DMS153 (cell line): Measurements from ENCODE around the gene PDZD2.
"Not testable (repeated sequence)": the region's sequence is repeated elsewhere in the genome, so short reads cannot be mapped to it uniquely, and the experiment has no call there.

Source experiments
- DNase-seq: peaks from one replicate; lab custom pipeline; 2025; lab: John Stamatoyannopoulos, UW

Gene PDZD2

GRCh38 chr5:31934156-31934555 is 295.2 kb downstream of the PDZD2 start:
- DNase-seq: no peak

- DNase-seq: peak; percentile 46
Observed at GRCh38 chr5:31935496-31936369, 296.8 kb downstream of the PDZD2 start.

- no peak for DNase-seq
Observed at GRCh38 chr5:31936683-31937082, 297.8 kb downstream of the PDZD2 start.

DNA sequence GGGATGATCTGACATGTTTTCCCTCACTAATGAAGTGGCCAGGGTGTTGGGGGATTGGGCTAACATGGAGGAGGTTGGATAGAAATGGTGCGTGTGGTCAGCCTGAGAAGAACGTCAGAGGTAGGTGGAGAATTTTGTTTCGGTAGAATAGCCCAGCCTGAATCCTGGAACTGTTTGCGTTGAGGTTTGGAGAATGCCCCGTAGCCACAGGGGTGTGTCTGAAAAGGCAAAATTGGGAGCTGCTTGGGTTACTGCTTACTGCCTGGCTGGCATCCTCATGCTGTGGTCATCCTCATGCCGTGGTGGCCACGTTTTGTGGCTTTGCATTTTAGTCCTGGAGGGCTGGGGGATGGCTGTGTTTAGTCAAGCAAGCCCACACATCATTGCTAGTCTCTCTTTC is 298.3 kb downstream of the PDZD2 start:
- no peak for DNase-seq

DNA sequence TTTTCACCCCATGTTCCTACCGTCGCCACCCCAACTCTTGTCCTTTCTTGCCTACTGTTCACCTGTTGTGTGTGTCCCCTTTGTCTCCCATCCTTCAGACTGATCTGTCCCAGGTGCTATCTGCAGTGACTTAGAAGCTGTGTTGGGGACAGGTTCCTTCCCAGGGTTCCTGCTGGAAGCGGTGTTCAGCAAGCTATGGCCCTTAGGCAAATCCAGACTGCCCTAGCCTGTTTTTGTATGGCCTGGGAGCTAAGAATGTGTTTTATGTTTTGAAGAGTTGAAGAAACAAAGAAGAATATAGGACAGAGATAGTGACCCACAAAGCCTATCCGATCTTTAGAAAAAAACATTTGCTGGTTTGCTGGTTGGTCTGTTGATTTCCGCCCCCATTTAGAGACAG is 298.8 kb downstream of the PDZD2 start:
- DNase-seq: no peak

GRCh38 chr5:31939151-31939550 is 300.2 kb downstream of the PDZD2 start:
- DNase-seq: no peak

DNA sequence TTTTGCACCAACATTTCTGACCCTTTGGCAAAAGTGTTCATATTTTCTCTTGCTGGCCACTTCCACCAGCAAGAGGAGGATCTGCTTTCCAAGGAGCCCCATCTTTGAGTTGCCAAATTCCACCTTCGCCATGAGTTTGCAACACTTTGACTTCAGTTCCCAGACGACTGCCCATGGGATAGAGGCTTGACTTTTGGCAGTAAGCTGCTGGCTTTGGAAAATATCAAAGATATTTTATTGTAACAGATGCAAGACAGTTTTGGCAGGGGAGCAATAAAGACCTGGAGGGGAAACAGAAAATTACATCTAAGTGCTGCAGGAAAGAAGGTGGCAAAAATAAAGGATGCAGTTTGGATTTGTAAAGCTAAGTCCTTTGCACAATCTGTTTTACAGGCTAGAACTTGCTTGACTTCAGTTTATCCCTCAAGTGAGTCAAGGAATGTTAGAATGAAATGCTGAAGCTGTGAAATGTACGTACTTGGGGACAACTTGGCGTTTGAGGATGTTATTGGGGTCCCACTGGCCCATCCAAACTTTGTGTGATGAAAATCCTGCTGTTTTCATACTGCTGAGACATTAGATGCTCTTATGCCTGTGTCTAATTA is 302.3 kb downstream of the PDZD2 start:
- DNase-seq: no peak

GRCh38 chr5:31942546-31942945 is 303.6 kb downstream of the PDZD2 start:
- no peak for DNase-seq

GRCh38 chr5:31944684-31945445 is 305.9 kb downstream of the PDZD2 start:
- DNase-seq: peak; percentile 85

DNA sequence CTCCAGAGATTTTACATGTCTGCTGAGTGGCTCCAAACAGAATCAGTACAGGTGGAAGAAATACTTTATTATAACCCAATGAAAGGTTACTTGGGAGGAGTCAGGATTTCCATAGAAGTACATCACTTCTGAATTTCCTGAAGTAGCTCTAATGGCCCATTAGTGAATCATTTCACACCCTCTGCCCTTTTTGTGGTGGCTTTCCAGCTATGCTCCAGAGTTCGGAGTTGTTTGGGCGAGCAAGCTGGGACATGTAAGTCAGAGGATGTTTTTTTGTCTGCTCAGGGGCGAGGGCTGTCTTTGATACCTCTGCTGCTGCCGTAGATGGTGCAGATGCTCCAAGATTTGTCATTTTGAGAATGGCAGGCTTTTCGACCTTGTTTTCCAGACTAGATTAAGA is 309.1 kb downstream of the PDZD2 start:
- DNase-seq: peak; percentile 60

GRCh38 chr5:31952067-31952466 is 313.1 kb downstream of the PDZD2 start:
- DNase-seq: no peak

DNA sequence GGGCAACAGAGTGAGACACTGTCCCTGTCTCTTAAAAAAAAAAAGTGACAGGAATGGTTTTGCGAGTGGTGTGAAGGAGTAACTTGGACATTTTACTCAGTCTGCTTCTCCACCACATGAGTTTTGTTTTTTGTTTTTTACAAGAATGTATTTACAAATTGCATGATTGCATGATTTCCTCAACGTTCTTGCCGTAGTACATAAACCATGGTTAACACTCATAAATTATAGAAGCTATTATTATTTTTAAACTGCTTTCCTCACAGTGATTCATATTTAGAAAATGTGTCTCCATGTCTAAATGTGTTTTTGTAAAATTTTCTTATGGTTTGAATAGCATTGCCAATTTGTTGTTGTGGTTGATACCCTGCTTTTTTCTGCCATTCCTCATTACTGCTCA is 315.2 kb downstream of the PDZD2 start:
- no peak for DNase-seq

DNA sequence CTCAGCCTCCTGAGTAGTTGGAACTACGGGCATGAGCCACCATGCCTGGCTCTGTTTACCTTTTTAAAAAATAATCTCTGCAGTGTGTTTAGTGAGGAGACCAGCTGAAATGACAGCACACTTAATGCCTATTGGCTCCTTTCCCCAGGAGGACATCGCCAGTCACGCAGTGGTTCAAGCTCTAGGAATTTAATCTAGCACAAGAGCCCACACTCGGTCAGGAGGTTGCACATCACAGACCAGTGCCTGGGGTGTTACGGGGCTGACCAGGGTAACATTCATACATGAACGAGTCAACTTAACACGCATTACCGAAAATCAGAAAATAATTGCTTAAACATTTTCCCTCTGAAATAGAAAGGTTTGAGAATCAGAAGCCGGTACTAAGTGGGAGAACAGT is 318.2 kb downstream of the PDZD2 start:
- DNase-seq: no peak

- DNase-seq: no peak
Observed at GRCh38 chr5:31962351-31962751, 323.4 kb downstream of the PDZD2 start.

GRCh38 chr5:31962871-31963307 is 324.0 kb downstream of the PDZD2 start:
- DNase-seq: no peak

- no peak for DNase-seq
Observed at GRCh38 chr5:31963358-31964006, 324.6 kb downstream of the PDZD2 start.

- no peak for DNase-seq
Observed at GRCh38 chr5:31964007-31964360, 325.1 kb downstream of the PDZD2 start.

DNA sequence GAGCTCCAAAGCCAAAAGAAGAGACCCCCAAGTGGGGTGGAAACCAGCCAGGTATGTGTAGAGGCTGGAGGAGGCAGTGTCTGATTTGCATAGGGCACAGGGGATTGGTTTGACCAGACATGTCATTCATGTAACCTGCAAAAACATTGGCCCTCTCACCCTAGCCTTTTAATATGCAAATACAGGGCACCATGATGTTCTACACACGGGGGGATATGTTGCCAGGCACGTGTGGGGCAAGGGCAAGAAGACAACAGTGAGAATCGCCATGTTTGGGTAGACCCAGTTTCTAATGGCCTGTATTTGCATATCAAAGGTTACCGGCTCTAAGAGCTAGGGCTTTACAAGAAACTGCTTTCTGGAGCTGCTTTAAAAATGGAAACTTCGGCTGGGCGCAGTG is 326.3 kb downstream of the PDZD2 start:
- no peak for DNase-seq

DNA sequence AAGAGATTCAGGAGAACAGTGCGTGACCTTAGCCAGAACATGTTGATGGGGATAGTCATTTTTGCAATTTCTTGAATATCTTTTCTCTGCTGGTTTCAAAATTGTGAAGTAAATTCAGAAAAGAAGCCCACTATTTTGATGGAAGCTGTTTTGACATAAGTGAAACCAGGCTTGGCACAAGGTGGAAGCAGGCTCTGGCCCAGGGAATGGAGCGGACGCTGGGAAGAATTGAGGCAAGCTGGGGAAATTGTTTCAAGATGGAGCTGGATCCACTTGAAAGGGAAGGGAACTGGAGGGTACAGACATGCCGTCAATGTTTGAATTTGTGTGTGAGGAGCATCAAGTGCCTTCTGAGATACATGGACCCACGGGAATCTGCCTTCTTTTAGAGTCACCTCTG is 328.0 kb downstream of the PDZD2 start:
- no peak for DNase-seq

- DNase-seq: no peak
Observed at GRCh38 chr5:31967461-31967860, 328.5 kb downstream of the PDZD2 start.

DNA sequence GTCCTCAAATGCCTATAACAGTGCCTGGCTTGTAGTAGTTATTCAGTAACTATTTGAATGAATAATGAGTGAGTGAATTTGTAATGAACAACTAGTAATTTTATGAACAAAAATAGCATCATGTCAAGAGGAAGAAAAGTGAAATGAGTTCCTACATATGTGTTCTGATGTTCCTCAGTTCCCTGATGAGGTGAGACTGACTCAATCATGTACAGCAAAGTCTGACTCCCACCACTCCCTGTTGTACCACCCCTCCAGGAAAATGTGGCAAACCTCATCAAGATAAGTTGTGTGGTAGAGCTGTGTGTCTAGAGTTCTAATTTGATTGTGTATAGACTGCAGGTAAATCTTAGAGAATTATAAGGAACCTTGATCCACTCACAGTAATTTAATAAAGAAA is 333.6 kb downstream of the PDZD2 start:
- no peak for DNase-seq

DNA sequence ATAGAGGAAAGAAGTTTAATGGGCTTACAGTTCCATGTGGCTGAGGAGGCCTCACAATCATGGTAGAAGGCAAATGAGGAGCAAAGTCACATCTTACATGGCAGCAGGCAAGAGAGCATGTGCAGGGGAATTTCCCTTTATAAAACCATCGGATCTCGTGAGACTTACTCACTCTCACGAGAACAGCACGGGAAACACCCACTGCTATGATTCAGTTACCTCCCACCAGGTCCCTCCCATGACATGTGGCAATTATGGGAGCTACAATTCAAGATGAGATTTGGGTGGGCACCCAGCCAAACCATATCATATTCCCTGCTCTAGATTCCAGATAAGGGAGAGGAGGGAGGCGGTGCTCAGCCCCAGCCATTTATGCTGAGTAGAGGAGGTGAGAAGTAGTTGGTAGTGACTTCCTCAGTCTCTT is 336.3 kb downstream of the PDZD2 start:
- DNase-seq: not testable (repeated sequence)
